Measurements from ENCODE around the gene CYP2C18.
"Not testable (repeated sequence)": the region's sequence is repeated elsewhere in the genome, so short reads cannot be mapped to it uniquely, and the experiment has no call there.

CYP2C18 gene

GRCh38 chr10:94760586-94761178 is 77.2 kb downstream of the CYP2C18 start:
- H3K27ac ChIP-seq = no peak overlapping the region
- no peak for TF ChIP-seq CTCF (conservative IDR thresholded peaks at IDR 0.05)
- TF ChIP-seq ZFX (IDR thresholded peaks at IDR 0.05) = no peak

- TF ChIP-seq ZFX (IDR thresholded peaks at IDR 0.05) (no peak), CTCF (conservative IDR thresholded peaks at IDR 0.05) (no peak)
- H3K27ac ChIP-seq = no peak within 1 kb of the TSS
Observed at GRCh38 chr10:94762393-94762792, 78.9 kb downstream of the CYP2C18 start, which contains the start of gene CYP2C19. Gene CYP2C19 (plus strand): TSS chr10:94762681. CDS start chr10:94762706, 25 bp downstream.

- not testable (repeated sequence) for H3K27ac ChIP-seq
Observed at GRCh38 chr10:94775425-94775824, 91.9 kb downstream of the CYP2C18 start.

GRCh38 chr10:94777886-94778458 is 94.4 kb downstream of the CYP2C18 start:
- H3K27ac ChIP-seq = no peak overlapping the region
- no peak for TF ChIP-seq CTCF (conservative IDR thresholded peaks at IDR 0.05)
- no peak for TF ChIP-seq ZFX (IDR thresholded peaks at IDR 0.05)

- no peak for TF ChIP-seq CTCF (conservative IDR thresholded peaks at IDR 0.05)
- TF ChIP-seq ZFX (IDR thresholded peaks at IDR 0.05) = no peak
- no peak overlapping the region for H3K27ac ChIP-seq
Observed at GRCh38 chr10:94780844-94781243, 97.3 kb downstream of the CYP2C18 start.

- TF ChIP-seq CTCF (conservative IDR thresholded peaks at IDR 0.05) = no peak
- no peak for TF ChIP-seq ZFX (IDR thresholded peaks at IDR 0.05)
- H3K27ac ChIP-seq = no peak overlapping the region
Observed at GRCh38 chr10:94784256-94784655, 100.7 kb downstream of the CYP2C18 start.

GRCh38 chr10:94785211-94785610 is 101.7 kb downstream of the CYP2C18 start:
- no peak overlapping the region for H3K27ac ChIP-seq
- TF ChIP-seq CTCF (conservative IDR thresholded peaks at IDR 0.05) = no peak
- TF ChIP-seq ZFX (IDR thresholded peaks at IDR 0.05) = no peak

Measured in C4-2B (cell line).